ENCODE results near the gene CNR2.
"Not testable (repeated sequence)": the region's sequence is repeated elsewhere in the genome, so short reads cannot be mapped to it uniquely, and the experiment has no call there.

Gene CNR2

DNA sequence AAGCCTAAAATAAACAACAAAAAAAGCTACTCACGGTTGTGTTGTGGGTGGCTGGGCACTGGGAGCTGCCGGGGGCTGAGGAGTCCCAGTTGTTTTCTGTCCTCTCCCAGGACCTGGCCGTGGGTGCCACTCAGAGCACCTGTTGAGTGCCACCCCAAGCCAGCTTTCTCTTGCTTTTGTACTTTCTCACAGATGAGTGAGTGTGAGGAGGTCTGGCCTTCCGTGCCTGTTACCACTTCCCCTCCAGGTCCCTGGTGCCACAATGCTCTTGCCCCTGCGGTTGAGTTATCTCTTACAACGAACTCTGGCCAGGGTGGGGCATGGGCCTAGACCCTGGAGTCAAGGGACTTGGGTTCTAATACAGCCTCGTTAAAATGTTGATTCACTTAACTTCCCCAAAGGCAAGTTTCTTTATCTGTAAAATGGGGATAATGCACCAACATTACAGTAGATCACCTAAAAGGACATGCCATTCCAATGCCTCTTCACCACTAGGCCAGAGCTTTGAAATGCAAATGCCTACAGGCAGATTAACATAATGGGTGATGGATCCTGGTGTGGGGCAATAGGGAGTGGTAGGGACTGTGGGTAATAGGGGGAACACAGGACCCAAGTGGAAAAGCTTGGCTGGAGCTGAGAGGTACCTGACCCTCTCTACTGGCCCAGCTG lies at the start of gene CNR2:
CNR2 (minus strand) TSS at position 151 of the 669 bp plus-strand sequence. CDS start 37,745 bp downstream, outside the sequence.
- DNase-seq: no peak

DNA sequence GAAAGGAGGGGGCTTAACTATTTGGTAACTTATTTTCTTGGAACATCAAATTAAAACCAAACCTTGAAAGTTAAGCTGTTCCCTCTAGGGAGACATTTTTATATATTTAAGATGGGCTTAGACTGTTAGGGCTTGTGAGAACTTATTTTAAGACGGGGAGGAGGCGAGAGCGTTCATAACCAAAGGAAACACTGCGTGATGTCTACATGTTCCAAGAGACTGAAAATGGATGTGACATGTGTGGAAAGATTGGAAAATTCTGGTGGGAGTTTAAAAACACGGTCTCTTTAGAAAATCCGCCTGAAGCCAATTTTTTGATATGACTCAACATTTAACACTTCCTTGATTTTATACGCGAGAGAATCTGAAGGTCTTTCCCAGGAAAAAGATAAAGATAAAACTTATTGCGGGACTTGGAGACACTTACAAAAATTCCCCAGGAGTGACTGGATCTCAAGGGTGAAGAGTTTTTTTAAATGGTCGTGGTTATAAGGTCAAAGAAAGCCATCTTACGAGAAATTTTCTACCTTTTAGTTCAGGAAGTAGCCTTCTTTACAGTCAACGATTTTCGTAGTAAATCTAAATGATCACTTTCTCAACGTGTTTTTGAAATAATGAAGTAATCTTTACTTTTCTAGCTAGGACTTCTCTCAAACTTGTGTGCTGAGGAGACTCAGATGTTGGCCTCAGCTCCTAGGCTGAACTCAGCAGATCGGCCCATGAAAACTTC lies 47.3 kb upstream of the CNR2 start:
- DNase-seq: peak in 3 of 56 donors; percentile 1 to 48 (median 5)

DNA sequence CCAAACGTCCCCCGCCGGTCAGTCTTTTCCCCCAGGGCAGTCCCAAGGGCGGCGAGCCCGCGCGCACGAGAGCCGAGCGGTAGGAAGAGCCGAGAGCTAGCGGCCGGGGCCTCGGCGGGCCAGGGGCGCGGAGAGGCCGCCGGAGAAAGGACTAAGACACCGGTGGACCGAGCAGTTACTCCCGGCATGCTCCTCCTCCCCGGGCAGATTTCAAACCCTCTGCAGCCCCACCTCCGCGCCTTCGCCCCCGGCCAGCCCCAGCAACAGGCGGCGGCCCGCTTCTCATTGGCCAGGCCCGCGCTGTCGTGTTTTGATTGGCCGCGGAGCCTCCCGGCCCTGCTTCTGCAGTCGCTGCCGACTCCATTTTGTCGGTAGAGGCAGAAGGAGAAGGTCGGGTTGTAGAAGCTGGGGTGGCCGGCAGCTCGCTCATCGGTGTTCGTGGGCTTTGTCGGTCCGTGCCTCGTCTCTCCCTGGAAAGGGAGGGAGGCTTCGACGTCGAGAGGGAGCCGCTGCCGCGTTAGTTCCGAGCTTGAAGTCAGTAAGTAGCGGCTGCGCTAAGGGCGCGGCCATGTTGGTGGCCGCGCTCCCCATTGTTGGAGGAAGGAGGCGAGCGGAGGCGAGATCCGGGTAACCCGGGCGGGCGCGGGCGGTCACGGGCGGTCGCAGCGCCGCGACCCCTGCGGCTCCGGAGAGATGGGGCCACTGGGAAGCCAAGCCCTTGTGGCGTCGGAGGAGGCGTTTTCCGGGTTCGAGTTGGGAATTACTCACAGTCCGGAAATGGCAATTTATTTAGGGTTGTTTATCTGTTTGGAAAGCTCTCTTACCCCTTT lies 46.5 kb upstream of the CNR2 start, which contains the start of gene PNRC2:
PNRC2 (plus strand) TSS at position 368 of the 830 bp plus-strand sequence. CDS start 1,630 bp downstream, outside the sequence.
- peak; percentile 54 to 98 (median 95) for DNase-seq

DNA sequence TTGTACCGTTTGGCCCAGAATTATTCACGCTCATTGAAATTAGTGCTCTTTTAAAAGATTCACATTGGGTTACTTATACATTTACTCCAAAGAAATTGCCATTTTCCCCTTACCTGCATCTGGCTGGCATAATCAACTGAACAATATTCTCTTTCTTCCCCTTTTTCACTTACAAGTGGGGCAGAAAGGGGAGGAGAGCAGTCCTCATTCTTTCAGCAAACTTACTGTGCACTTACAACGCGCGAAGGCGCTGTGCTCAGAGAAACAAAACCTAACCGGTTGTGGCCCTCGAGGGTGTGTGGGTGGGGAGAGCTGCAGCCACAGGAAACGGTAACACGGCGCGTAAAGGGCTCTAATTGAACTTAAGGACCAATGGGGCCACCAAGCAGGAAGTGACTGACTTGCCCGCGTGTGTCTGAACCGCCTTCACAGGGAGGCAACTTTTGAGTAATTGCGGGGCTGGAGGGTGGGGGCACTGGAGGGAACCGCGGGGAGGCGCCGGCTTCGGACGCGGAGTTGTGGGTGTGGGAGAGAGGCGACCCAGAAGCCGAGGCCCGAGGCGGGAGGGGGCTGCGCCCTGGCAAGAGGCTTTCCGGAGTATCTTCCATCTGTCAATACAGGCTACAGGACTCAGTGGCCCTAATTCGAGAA lies 45.8 kb upstream of the CNR2 start:
- peak in 48 of 56 donors; percentile 23 to 80 (median 58) for DNase-seq

DNA sequence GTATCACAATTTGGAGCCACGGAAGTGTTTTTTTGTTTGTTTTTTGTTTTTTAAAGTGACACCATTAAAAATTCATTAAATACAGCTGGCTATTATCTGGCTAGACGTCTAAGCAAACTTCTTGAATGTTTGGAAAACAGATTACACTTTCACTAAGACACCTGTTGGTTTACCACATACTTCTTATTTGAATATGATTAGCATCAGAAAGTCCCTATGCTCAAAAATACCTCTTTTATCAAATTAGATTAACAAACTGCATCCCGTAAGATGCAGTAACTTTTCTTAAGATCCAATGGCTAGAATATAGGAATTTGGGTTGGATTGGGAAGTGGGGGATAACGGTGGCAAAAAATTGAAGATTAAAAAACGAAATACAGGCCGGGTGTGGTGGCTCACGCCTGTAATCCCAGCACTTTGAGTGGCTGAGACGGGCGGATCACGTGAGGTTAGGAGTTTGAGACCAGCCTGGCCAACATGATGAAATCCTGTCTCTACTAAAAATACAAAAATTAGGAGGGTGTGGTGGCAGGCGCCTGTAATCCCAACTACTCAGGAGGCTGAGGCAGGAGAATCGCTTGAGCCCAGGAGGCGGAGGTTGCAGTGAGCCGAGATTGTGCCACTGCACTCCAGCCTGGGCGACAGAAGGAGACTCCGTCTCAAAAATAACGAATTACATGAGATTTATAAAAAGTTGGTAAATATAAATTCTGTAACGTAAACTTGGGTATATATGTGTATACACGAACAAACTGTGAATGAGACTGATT lies 45.1 kb upstream of the CNR2 start:
- not testable (repeated sequence) for DNase-seq

DNA sequence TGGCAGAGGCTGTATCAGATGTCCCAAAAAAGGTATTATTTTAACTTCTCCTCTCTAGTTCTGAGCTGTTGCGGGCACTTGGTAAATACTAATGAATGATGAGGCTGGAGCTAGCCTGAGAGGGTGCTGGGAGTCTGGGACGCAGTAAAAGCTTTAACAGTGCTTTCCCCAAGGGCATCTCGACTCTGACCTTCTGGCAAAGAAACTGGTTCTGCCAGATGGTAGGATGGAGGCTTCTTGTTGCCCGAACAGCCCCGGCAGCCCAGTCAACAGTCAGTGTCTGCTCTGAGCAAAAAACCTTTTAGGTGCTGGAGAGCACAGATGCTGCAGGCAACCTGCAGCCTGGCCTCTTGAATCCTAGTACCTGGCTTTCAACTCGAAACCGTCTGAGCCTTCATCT lies 43.9 kb upstream of the CNR2 start:
- no peak for DNase-seq

DNA sequence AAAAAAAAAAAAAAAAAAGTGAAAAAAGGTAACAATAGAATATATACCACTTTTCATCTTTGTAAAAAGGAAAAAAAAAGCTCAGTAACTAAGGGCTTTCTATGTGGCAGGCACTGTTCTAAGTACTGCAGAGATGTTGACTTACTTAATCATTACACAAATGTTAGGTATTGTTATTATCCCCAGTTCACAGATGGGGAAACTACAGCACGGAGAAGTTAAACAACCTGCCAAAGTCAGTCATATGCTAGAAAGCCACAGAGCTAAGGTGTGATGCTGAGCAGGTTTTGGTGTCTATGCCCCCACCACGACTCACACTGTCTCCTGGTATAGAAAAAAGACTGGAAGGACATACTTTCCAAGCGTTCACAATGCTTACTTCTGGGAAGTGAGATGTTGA lies 39.9 kb upstream of the CNR2 start:
- DNase-seq: no peak

DNA sequence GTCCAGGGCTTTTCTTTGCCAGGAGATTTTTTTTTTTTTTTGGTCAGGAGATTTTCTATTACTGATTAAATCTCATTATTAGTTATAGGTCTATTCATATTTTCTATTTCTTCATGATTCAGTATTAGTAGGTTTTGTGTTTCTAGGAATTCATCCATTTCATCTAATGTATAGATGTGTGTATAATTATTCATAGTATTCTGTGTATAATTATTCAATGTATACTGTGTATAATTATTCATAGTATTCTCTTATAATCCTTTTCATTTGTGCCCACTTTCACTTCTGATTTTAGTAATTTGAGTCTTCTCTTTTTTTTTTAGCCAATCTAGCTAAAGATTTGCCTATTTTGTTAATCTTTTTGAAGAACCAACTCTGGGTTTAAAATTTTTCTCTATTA lies 34.2 kb upstream of the CNR2 start:
- DNase-seq: no peak

DNA sequence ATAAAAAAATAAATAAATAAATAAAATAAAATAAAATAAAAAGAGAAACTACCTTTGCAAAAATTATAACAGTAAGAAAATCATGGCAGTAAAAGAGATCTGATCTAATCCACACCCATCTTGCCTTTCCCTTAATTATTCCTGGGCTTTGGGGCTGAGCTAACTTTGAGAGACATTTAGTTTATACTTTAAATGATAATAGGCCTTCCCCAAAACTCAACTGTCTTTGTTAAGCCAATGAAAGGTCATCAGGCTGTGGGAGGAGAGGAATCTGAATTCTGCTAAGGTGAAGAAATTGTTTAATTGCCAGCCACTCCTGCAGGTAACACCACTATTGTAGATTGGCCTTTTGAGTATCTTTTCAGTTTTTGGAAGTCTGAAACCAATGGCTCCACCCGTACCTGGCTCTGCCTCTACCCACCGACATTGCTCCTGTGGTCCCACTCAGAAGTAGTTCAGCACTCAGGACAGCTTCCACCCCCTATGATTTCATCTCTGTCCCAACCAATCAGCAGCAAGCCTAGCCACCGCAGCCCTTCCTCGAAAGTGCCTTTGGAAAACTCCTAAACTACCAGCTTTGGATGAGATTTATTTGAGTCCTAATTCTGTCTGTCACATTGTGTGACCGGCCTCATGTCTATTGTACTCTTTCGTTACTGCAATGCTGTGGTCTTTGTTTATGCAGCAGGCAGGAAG lies 23.5 kb upstream of the CNR2 start:
- no peak for DNase-seq

DNA sequence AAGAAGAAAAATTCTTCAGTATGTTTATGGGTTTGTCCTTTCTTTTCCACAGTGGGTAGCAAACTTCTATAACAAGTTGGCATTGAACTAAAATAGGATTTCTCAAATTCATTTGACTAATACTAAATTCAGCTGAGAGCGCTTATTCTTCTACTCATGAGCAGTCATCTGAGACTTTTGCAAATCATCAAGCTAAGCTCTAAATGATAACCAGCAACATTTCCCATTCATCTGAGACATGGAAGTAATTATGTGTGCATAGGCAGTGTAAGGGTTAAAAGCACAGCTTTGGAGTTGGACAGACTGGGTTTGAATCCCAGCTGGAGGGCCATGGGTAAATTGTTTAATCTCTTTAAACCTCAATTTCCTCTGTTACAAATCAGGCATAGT lies 18.3 kb upstream of the CNR2 start:
- no peak for DNase-seq

DNA sequence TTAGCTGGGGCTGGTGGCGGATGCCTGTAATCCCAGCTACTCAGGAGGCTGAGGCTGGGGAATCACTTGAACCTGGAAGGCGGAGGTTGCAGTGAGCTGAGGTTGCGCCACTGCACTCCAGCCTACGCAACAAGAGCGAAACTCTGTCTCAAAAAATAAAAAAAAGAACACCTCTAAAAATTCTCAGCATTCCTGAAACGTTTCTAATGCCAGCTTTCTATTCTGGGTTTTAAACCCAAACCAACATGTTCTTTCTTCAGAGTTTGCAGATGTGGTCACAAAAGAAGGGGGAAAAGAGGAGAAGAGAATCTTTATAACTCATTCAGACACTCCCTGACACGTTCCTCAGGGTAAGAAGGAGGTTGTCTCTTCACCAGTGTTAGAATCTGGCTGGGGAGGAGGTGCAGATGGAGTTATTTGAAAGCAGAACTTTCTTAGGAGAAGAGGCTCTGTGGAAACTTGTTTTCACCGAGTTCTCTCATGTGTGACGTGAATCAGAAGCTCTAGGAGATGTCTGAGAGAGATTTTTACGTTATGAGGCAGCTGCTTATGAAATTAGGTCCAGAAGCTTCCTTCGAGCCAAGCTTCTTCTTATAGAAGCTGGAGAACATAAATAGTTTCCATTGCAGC lies 17.8 kb upstream of the CNR2 start:
- DNase-seq: no peak

DNA sequence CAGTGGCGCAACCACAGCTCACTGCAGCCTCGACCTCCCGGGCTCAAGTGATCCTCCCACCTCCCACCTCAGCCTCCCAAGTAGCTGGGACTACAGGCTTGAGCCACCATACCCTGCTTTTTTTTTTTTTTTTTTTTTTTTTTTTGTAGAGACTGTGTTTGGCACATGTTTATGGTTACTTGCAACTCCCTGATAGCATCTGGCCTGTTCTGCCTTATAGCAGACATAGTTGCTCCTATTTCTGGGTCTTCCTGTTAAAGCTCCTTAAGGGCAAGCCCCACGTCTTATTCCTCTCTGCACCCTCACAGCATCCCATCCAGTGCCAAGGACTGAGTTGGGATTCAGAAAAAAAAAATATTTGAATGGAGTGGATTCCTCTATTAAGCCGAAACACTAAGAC lies 17.1 kb upstream of the CNR2 start:
- no peak for DNase-seq

DNA sequence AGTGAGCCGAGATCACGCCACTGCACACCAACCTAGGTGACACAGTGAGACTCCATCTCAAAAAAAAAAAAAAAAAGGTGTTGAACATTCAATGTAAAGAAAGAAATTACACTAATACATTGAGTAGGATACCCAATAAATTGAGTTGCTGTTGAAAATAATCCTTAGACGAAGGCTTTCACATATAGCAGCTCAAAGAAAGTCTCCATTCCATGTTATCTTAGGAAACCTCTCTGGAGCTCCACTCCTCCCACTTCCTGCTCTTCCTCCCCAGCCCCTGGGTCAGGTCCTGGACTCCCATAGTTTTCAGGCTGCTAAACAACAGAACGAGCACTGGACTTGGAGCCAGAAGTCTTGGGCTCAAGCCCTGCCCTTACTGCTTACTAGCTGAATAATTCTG lies 15.6 kb upstream of the CNR2 start:
- no peak for DNase-seq

DNA sequence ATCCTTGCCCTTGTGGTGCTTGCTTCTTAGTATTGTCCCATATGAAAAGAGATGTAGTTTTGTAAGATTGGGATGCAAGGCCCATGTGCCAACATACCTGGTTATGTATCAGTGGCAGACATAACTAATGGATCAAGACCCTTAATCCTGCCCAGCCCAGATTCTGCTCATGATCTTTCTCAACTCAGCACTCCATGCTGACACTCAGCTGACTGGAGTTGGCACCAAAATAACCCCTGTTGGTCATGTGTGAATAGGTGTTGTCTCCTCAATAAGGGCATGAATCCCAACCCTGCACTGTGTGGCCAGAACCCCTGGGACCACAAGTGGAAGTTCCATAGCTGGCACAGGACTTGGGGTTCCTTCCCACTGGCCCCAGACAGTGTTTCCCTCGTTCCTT lies 13.9 kb upstream of the CNR2 start:
- no peak for DNase-seq

DNA sequence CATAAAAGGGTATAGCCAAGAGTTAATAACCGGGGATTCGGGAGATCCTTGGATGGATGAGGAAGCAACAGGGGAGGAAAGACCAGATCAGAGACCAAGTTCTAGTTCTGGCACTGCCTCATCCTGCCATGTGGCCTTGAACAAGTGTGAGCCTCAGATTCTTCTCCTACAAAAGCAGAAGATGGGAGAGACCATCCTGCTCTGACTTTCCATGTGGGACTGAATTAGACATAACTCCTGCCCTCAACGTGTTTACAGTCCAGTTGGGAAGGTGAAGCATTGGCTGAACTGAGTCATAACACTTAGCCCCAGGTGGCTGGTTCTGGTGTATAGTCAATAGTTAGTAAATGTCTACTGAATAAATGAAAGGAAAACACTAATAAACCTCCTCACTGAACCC lies 12.1 kb upstream of the CNR2 start:
- no peak for DNase-seq

DNA sequence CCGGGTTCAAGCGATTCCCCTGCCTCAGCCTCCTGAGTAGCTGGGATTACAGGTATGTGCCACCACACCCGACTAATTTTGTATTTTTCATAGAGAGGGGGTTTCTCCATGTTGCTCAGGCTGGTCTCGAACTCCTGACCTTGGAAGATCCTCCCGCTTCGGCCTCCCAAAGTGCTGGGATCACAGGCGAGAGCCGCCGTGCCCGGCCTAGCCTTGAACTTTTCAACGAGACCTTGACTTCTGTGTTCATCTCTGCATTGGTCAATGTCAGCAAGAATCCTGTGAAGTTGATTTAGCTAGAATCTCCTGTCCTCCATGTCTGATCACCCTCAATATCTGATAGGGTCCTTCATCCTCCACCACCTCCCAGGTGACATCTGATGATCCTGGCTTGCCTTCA lies 11.4 kb upstream of the CNR2 start:
- no peak for DNase-seq

DNA sequence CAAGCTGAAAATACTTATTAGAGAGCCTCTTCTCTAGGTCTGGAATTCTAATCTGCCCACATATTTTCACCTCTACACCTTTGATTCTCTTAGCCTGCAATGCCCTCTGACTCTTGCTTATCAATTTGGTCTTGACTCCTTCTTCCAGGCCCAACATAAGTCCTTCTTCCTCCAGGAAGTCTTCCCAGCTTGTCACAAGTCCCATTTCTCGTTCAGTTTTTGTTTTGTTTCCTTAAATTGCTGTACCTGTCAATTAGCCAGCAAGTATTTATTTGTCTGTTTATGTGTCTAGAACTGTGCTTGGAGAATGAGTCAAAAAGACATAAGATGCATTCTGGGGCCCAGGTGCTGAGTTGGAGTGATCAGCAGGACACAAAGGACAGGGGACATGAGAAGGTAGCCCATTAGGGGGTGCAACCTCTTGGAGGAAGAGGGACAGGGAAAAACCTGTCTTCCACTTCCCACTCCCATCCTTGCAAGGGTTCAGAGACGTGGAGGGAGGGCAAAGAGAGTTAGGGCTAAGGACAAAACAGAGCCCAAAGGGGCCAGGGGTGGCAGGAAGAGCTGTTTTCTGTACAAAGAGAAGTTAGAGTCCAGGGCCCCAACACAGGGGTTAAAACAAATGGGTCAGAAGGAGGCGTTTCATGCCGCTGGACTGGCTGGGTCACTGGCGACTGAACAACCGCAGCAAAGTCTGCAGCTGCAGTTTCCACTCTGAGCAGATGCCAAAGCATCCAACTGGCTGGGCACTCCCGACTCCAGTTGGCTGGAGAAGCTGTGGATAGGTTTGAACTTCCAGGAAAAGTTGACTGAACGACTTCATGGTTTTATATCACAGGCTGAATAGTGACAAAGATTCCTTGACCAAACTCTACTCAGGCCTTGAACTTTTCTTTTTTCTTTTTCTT lies 10.7 kb upstream of the CNR2 start:
- no peak for DNase-seq

DNA sequence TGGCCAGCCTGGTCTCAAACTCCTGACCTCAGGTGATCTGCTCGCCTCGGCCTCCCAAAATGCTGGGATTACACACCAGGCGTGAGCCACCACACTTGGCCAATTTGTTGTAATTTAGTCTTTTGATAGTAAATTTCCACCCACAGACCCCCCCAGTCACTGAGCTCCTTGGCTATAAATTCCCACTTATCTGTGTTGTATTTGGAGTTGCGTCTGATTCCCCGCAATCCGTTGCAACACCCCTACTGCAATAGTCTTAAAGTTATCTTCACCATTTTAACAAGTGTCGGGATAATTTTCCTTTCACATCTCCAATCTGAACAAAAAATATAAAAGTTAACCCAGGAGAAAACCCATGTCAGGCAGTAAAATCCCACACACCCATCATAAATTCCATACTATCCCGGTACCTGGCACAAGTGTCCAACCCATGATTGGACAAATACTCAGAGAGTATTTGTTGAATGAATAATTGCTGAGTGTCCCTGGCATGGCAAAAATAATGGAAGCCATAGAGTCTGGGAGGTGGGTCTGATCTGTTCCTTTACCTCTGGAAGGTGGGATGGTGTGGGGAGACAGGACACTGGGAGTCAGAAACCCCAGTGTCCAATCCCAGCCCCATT lies 9.3 kb upstream of the CNR2 start:
- DNase-seq: no peak
